Vagina (tissue), 2 donors: ENCODE results near the gene TWNK. TPM values are rescaled to one million over a fixed set of nuclear protein-coding genes. Genes with fewer than 3 reads are reported as not detected.

Source experiments
- DNase-seq, 2 donors: peaks; one replicate each; pipeline ENCODE4 v3.0.0-alpha.2; 2017; ENCODE audit errors: extremely low spot score in 2 of 2
- H3K27ac ChIP-seq: fragments of 200-600 bp; sonication (generic); one replicate; pipeline ENCODE4 v1.5.1; 2019
- H3K27me3 ChIP-seq: fragments of 200-600 bp; sonication (generic); one replicate; pipeline ENCODE4 v1.5.1; 2019
- H3K36me3 ChIP-seq, 2 donors: fragments of 200-600 bp; sonication (generic); one replicate each; pipeline ENCODE4 v1.5.1; 2017 to 2019
- H3K4me1 ChIP-seq: fragments of 200-600 bp; sonication (generic); one replicate; pipeline ENCODE4 v1.5.1; 2019
- H3K4me3 ChIP-seq, 2 donors: fragments of 200-600 bp; sonication (generic); 1 replicate in 1 of 2; 2 replicates in 1 of 2; pipeline ENCODE4 v1.5.1; 2016 to 2019
- H3K9me3 ChIP-seq: fragments of 200-600 bp; sonication (generic); one replicate; pipeline ENCODE4 v1.5.1; 2019
- CTCF ChIP-seq, 3 experiments: fragments of 450-650 bp in 2 of 3; fragments of 200-600 bp in 1 of 3; sonication (generic) in 1 of 3; IDR thresholded peaks; one replicate each; pipeline ENCODE4 v1.5.1; 2017 to 2019; ENCODE audit warnings: antibody characterized with exemption in 3 of 3, mild to moderate bottlenecking in 2 of 3, moderate library complexity in 2 of 3
- POLR2A ChIP-seq, 2 donors: fragments of 450-650 bp; IDR thresholded peaks; one replicate each; pipeline ENCODE4 v1.6.1; 2017; ENCODE audit warnings: antibody characterized with exemption in 2 of 2, mild to moderate bottlenecking in 2 of 2, moderate library complexity in 2 of 2
- POLR2AphosphoS5 ChIP-seq, 2 donors: sonication (generic); formaldehyde crosslinking; IDR thresholded peaks; one replicate each; pipeline ENCODE4 v1.9.0; 2017; ENCODE audit warnings: antibody characterized with exemption in 2 of 2, mild to moderate bottlenecking in 2 of 2, low read depth in 1 of 2; ENCODE audit not compliant: insufficient read depth in 1 of 2
- intact Hi-C: fragments of 100-400 bp; cut with DNase I; formaldehyde crosslinking; loops from one replicate; pipeline ENCODE4 v1.15.1; 2023
- total RNA-seq: library from RNA; depleted of rRNA; stranded (reverse); fragments of >200 nt; gene quantifications from one replicate; pipeline ENCODE4 v1.2.3, GENCODE V29; 2016

The TWNK gene
- total RNA-seq, 1 donor from 2014 or later, result 5.2 TPM

- H3K4me3 ChIP-seq, result no peak overlapping the region
- no peak overlapping the region for H3K27ac ChIP-seq
- TF ChIP-seq CTCF (IDR thresholded peaks at IDR 0.05), result no peak
- no peaks in the 10 kb centered on the region for H3K9me3 ChIP-seq
- H3K36me3 ChIP-seq, result no peaks in the 10 kb centered on the region
- H3K4me1 ChIP-seq, result no peaks in the 10 kb centered on the region
- DNase-seq, result peak; percentile 31 to 49
- intact Hi-C loops, result no loop called here
- no peaks in the 10 kb centered on the region for H3K27me3 ChIP-seq
Observed at GRCh38 chr10:100976906-100977305, 10.4 kb upstream of the TWNK start.

GRCh38 chr10:100977436-100977835 is 9.9 kb upstream of the TWNK start:
- H3K4me1 ChIP-seq, result no peaks in the 10 kb centered on the region
- no peak overlapping the region for H3K4me3 ChIP-seq
- TF ChIP-seq POLR2AphosphoS5 (IDR thresholded peaks at IDR 0.05; ENCODE audit: insufficient read depth in 1 of 2, low read depth in 1 of 2) (no peak), CTCF (IDR thresholded peaks at IDR 0.05) (no peak), POLR2A (IDR thresholded peaks at IDR 0.05) (no peak)
- no peak overlapping the region for H3K27ac ChIP-seq
- H3K36me3 ChIP-seq, result no peaks in the 10 kb centered on the region
- intact Hi-C loops, result no loop called here
- H3K27me3 ChIP-seq, result no peaks in the 10 kb centered on the region
- DNase-seq, result peak; percentile 25 to 49
- no peaks in the 10 kb centered on the region for H3K9me3 ChIP-seq

- no peak for TF ChIP-seq CTCF (IDR thresholded peaks at IDR 0.05)
- no peak for TF ChIP-seq POLR2AphosphoS5 (IDR thresholded peaks at IDR 0.05; ENCODE audit: insufficient read depth in 1 of 2, low read depth in 1 of 2)
- TF ChIP-seq POLR2A (IDR thresholded peaks at IDR 0.05), result no peak
- DNase-seq, result peak; percentile 18 to 82
- H3K9me3 ChIP-seq, result no peaks in the 10 kb centered on the region
- no peaks in the 10 kb centered on the region for H3K4me1 ChIP-seq
- H3K27ac ChIP-seq, result no peak overlapping the region
- H3K4me3 ChIP-seq, result no peak overlapping the region
- no peaks in the 10 kb centered on the region for H3K27me3 ChIP-seq
- intact Hi-C loops, result no loop called here
- H3K36me3 ChIP-seq, result peaks cover 0 to under 1% of the 10 kb centered on the region in 2 donors
Observed at GRCh38 chr10:100978121-100978900, 9.0 kb upstream of the TWNK start.

- intact Hi-C loops, result no loop called here
- peaks cover 0 to 6% of the 10 kb centered on the region in 2 donors for H3K36me3 ChIP-seq
- DNase-seq, result peak in 1 of 2 donors; percentile 62
Observed at GRCh38 chr10:100978901-100979195, 8.5 kb upstream of the TWNK start.

More at GRCh38 chr10:100978901-100979195, 8.5 kb upstream of the TWNK start:
- Histone ChIP-seq H3K27me3 (no peaks in the 10 kb centered on the region), H3K4me1 (no peaks in the 10 kb centered on the region), H3K4me3 (no peak overlapping the region), H3K9me3 (no peaks in the 10 kb centered on the region), H3K27ac (no peak overlapping the region)
- TF ChIP-seq POLR2A (IDR thresholded peaks at IDR 0.05), result no peak
- TF ChIP-seq POLR2AphosphoS5 (IDR thresholded peaks at IDR 0.05; ENCODE audit: insufficient read depth in 1 of 2, low read depth in 1 of 2), result no peak
- TF ChIP-seq CTCF (IDR thresholded peaks at IDR 0.05), result no peak
